Colonic mucosa (tissue), 4 donors: ENCODE data around the gene TNFRSF11A. TPM values are rescaled to one million over a fixed set of nuclear protein-coding genes. Genes with fewer than 3 reads are reported as not detected.

ENCODE experiments used
- DNase-seq: peaks from one replicate; pipeline ENCODE4 v3.0.0-alpha.2; 2020
- H3K27ac ChIP-seq: fragments of 200-600 bp; one replicate; pipeline ENCODE4 v1.8.0; 2021
- H3K27me3 ChIP-seq: fragments of 200-600 bp; one replicate; pipeline ENCODE4 v1.8.0; 2021
- H3K36me3 ChIP-seq: fragments of 200-600 bp; one replicate; pipeline ENCODE4 v1.8.0; 2021
- H3K4me1 ChIP-seq: fragments of 200-600 bp; one replicate; pipeline ENCODE4 v1.8.0; 2021; ENCODE audit warnings: mild to moderate bottlenecking
- H3K4me3 ChIP-seq: fragments of 200-600 bp; one replicate; pipeline ENCODE4 v1.8.0; 2021
- H3K9ac ChIP-seq, 2 donors: one replicate each; pipeline ENCODE4 v1.7.0; 2013; ENCODE audit warnings: control low read depth in 2 of 2, low read depth in 2 of 2, low read length in 2 of 2
- H3K9me3 ChIP-seq: fragments of 200-600 bp; one replicate; pipeline ENCODE4 v1.8.0; 2021
- intact Hi-C: fragments of 100-400 bp; cut with DNase I; formaldehyde crosslinking; loops from one replicate; pipeline ENCODE4 v1.14.1; 2022
- total RNA-seq, 2 donors: library from RNA; stranded (reverse); fragmentation: NEBNext Ultra II Directional in 1 of 2; extraction: Animal tissue kit (Norgen Biotek cat#: 25700) in 1 of 2; gene quantifications; one replicate each; pipeline ENCODE4 v1.2.1, GENCODE V29; 2021
- TF ChIP-seq, protein P1 (sequence below): fragments of 200-600 bp; IDR thresholded peaks from one replicate; pipeline ENCODE4 v1.8.0; 2022; ENCODE audit warnings: antibody characterized with exemption, mild to moderate bottlenecking
- donor health status: healthy.
- donor health status: DM: no; HTN: no; CAD: no.
- donor health status: DM: no; HTN: no; CAD: no.

Gene TNFRSF11A
- total RNA-seq, 2 donors from 2014 or later = 80.6 to 86.6 TPM

DNA sequence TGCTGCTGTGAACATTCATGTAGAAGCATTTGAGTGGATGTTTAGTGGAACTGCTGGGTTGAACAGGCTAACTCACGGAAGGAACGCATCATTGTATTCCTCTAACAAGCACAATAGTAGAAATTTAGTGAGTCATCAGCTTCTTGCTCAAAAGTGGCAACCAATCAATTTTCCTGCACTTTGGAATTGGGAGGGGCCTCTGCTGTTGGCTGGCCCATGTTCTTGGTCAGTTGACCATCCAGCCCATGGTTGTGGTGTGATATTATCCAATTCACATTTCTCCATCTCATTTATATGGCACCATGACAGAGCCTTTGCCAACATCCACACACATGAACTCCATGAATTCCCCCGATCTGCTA, 95.0 kb downstream of the TNFRSF11A start:
- H3K36me3 ChIP-seq = no peaks in the 10 kb centered on the region
- TF ChIP-seq, protein P1, sequence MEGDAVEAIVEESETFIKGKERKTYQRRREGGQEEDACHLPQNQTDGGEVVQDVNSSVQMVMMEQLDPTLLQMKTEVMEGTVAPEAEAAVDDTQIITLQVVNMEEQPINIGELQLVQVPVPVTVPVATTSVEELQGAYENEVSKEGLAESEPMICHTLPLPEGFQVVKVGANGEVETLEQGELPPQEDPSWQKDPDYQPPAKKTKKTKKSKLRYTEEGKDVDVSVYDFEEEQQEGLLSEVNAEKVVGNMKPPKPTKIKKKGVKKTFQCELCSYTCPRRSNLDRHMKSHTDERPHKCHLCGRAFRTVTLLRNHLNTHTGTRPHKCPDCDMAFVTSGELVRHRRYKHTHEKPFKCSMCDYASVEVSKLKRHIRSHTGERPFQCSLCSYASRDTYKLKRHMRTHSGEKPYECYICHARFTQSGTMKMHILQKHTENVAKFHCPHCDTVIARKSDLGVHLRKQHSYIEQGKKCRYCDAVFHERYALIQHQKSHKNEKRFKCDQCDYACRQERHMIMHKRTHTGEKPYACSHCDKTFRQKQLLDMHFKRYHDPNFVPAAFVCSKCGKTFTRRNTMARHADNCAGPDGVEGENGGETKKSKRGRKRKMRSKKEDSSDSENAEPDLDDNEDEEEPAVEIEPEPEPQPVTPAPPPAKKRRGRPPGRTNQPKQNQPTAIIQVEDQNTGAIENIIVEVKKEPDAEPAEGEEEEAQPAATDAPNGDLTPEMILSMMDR = no peak
- H3K27me3 ChIP-seq = no peaks in the 10 kb centered on the region
- intact Hi-C loops = no loop called here
- H3K27ac ChIP-seq = peak overlapping the region; percentile 78
- no peak overlapping the region for H3K4me3 ChIP-seq
- H3K9me3 ChIP-seq = no peaks in the 10 kb centered on the region
- DNase-seq = peak; percentile 74
- no peaks in the 10 kb centered on the region for H3K4me1 ChIP-seq
- H3K9ac ChIP-seq = peak overlapping the region in 1 of 2 donors; percentile 28

DNA sequence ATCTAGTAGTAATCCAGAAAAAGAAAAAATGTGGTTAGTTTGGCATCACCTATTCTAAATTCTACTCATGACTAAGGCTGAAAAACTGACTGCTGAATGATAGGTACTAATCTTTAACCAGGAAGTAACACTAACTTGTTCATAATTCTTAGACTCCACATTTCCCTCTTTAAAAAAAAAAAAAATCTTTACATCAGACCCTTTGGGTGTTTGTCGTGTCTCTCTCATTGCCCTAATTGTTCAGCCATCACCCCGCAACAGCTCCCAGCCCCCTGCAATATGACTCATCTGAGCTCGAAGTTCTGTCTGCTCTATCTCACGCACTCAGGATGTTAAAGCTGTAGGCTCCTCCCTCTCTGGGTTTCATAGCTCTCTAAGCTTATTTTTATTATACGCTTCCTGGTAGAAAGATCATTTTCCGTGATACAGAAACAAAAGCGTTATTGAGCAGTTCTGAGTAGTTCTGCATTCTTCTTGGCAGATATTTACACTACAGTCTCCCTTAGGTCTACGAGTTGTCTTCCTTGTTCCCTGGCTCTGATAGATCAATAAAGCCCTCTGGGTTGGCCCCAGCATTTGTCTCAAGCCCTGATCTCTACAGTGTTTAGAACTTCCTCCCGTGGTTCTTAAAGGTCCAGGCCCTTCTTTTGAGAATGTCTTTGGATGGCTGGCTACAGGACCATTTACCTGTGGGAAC, 95.6 kb downstream of the TNFRSF11A start:
- H3K9ac ChIP-seq = peak overlapping the region in 1 of 2 donors; percentile 36
- peak; percentile 76 for DNase-seq
- no peaks in the 10 kb centered on the region for H3K4me1 ChIP-seq
- H3K4me3 ChIP-seq = no peak overlapping the region
- intact Hi-C loops = no loop called here
- H3K9me3 ChIP-seq = no peaks in the 10 kb centered on the region
- H3K36me3 ChIP-seq = no peaks in the 10 kb centered on the region
- H3K27me3 ChIP-seq = no peaks in the 10 kb centered on the region
- TF ChIP-seq, protein P1 = no peak
- peak overlapping the region; percentile 78 for H3K27ac ChIP-seq

DNA sequence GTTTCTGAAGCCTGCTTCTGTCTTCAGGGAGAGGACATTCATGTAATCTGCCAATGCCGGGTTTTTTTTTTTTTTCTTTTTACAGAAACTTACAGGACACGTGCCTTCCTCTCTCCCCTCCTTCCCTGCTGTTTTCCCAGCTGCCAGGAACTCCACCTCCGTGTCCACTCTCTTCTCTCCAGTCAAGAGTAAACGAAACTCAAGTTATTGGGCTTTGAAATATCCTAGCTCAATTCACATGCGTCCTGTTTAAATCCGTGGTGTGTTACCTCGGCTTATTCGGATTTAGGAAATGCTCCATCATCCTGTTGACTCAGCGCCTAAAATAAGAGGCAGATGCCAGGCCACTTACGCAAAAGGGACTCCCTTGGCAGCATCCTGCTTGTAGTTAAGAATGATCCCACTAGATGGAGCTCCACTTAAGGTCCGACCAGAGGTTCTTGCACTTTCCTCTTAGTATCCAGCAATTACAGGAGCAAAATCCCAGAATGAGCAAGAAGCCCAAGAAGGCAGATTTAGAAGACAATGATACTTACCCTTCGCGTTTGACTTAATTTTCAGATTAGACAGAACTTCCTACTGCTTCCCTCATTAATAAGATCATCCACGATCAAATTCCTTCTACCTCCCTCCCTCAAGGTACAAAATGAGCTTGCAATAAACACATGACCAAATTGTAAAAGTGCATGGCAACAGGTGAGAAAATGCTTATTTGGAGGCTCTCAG, 100.5 kb downstream of the TNFRSF11A start:
- DNase-seq = peak; percentile 91
- Histone ChIP-seq H3K4me3 (no peak overlapping the region), H3K9ac (peak overlapping the region in 1 of 2 donors; percentile 59), H3K27ac (peak overlapping the region; percentile 47), H3K27me3 (no peaks in the 10 kb centered on the region), H3K36me3 (no peaks in the 10 kb centered on the region), H3K9me3 (no peaks in the 10 kb centered on the region), H3K4me1 (peaks cover 4% of the 10 kb centered on the region)
- intact Hi-C loops = loop anchor here (1.0 to 2.0 kb wide), 2 partner anchors 101 to 160 kb away; partner anchors contain the start of gene TNFRSF11A
- TF ChIP-seq, protein P1 = peak; percentile 81

DNA sequence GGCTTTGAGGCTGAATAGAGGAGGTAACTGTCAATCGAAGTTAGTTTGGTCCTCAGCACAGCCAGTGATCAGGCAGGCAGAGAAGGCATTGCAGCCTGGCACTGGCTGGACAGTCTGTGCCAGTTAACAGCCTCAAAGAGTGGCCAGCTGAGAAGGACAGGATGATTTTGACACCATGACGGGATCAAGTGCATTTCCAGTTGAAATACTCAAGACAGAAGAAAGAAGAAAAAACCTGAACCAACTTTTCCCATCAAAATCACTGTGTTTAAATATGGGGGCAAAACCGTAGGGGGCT, 101.0 kb downstream of the TNFRSF11A start:
- intact Hi-C loops = no loop called here
- Histone ChIP-seq H3K27ac (no peak overlapping the region), H3K4me3 (no peak overlapping the region), H3K4me1 (peaks cover 4% of the 10 kb centered on the region), H3K27me3 (no peaks in the 10 kb centered on the region), H3K9ac (no peak overlapping the region), H3K9me3 (no peaks in the 10 kb centered on the region), H3K36me3 (no peaks in the 10 kb centered on the region)
- TF ChIP-seq, protein P1 = no peak
- no peak for DNase-seq

DNA sequence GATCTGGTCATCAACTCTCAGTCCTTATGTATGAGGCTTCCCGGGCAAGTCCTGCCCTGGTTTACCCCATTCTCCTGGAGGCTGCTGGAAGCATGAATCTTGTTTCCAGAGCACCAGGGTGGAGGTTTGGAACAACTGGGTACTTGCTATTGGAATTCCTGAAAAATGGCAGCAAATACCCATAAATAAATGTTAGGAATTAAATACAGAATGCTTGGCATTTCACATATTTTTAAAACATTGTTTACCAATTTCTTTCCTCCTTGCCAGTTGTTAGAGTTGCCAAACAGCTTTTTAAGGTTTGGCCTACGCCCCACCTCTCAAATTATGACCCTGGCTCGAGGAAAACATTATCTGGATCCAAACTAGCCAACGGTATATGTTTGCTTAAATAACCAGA, 107.1 kb downstream of the TNFRSF11A start:
- Histone ChIP-seq H3K4me1 (peaks cover 13% of the 10 kb centered on the region), H3K9ac (no peak overlapping the region), H3K4me3 (no peak overlapping the region), H3K36me3 (no peaks in the 10 kb centered on the region), H3K9me3 (no peaks in the 10 kb centered on the region), H3K27ac (no peak overlapping the region), H3K27me3 (no peaks in the 10 kb centered on the region)
- no peak for DNase-seq
- TF ChIP-seq, protein P1 = no peak
- intact Hi-C loops = no loop called here
